Measurements from ENCODE around the gene ADAMTS7. TPM values are rescaled to one million over a fixed set of nuclear protein-coding genes. Genes with fewer than 3 reads are reported as not detected.
A peak's percentile ranks its signal among the peaks of the same experiment; 100 is the strongest.

ADAMTS7 gene
- total and polyA plus RNA-seq, 2 donors (not counting 1 experiment from before 2014, with no cell fraction given), result 0.10 to 16.6 TPM

DNA sequence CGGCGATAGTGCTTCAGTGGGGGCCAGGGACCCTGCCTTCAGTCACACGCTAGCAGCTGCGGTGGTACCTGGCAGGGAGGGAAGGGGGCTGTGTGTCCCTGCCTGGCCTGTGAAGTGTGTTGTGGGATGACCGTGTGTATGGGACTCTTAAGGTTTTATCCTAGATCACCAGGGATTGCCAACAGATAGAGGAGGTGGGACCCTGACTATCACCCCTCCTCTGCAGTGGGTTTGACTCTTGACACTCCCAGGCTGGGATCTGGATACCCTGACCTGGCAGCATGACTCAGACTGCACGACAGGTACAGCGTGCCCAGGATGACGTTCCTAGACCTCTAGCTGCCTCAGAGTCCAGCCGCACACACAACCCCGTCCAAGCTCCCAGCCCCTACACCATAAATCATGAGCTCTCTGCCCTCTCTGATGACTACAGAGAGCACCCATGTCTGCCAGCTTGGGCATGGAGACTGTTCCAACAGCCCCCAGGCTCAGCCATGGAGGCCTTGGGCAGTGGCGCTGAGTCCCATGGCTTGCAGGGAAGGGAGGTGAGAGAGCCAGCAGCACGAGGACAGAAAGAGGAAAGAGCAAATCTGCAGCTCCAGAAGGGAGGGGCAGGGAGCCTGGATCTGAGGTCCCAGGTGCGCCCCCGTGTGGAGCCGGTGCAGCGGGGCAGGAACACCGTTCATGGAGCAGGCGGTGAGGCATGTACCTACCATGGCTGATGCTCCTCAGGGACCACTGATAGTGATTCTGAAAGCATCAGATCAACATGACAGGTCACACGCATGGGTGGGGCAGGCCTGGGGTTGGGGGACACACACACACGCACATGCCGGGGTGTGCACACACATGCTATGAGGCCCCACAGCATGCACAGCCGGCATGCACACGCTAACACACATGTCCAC, 71.0 kb downstream of the ADAMTS7 start:
- H3K27me3 Mint-ChIP-seq, result peaks cover 8% of the 10 kb centered on the region

More for the DNA sequence above, 71.0 kb downstream of the ADAMTS7 start:
- no peaks in the 10 kb centered on the region for H3K9me3 ChIP-seq (ENCODE audit: control extremely low read depth in 1 of 3, control insufficient read depth in 2 of 3, insufficient read depth in 1 of 3, low read length in 2 of 3)
- ATAC-seq (ENCODE audit: low read depth), result peak; percentile 69
- Mint-ChIP-seq H3K27ac (no peak overlapping the region), H3K4me1 (peaks cover 10% of the 10 kb centered on the region), H3K4me3 (no peak overlapping the region), H3K9me3 (ENCODE audit: insufficient read depth) (no peaks in the 10 kb centered on the region)
- ChIA-PET CTCF (interaction anchor here (1.1 to 3.8 kb wide), 2 partner anchors 10 to 101 kb away, joined by 3 to 12 read pairs; no protein-coding TSS in a partner anchor), POLR2A (no interaction called here)
- no peaks in the 10 kb centered on the region for H3K4me1 ChIP-seq (ENCODE audit: control insufficient read depth in 2 of 2, insufficient read depth in 2 of 2, low read length in 2 of 2)
- no peak overlapping the region for H3K4me3 ChIP-seq (ENCODE audit: control extremely low read depth in 1 of 5, extremely low read depth in 1 of 5, insufficient read depth in 1 of 5, low read depth in 2 of 5, low read length in 4 of 5)
- peak; percentile 60 for DNase-seq
- H3K27me3 ChIP-seq (replicated peaks in 1 of 4; ENCODE audit: control extremely low read depth in 1 of 4, control insufficient read depth in 3 of 4, insufficient read depth in 4 of 4, low read length in 3 of 4), result peaks cover 0 to 5% (median 0%) of the 10 kb centered on the region in 4 experiments
- H3K27ac ChIP-seq (ENCODE audit: low read length in 2 of 2), result no peak overlapping the region
- intact Hi-C loops (cut with micrococcal nuclease), result no loop called here
- no peak overlapping the region for H3K4me2 ChIP-seq (replicated peaks; ENCODE audit: low read depth, low read length, poor library complexity, severe bottlenecking)
- TF ChIP-seq, protein P1, sequence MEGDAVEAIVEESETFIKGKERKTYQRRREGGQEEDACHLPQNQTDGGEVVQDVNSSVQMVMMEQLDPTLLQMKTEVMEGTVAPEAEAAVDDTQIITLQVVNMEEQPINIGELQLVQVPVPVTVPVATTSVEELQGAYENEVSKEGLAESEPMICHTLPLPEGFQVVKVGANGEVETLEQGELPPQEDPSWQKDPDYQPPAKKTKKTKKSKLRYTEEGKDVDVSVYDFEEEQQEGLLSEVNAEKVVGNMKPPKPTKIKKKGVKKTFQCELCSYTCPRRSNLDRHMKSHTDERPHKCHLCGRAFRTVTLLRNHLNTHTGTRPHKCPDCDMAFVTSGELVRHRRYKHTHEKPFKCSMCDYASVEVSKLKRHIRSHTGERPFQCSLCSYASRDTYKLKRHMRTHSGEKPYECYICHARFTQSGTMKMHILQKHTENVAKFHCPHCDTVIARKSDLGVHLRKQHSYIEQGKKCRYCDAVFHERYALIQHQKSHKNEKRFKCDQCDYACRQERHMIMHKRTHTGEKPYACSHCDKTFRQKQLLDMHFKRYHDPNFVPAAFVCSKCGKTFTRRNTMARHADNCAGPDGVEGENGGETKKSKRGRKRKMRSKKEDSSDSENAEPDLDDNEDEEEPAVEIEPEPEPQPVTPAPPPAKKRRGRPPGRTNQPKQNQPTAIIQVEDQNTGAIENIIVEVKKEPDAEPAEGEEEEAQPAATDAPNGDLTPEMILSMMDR (IDR thresholded peaks at IDR 0.05), result peak; percentile 55
- no peak for TF ChIP-seq EZH2 (IDR thresholded peaks at IDR 0.05; ENCODE audit: borderline replicate concordance, insufficient read depth, low read depth, low read length, poor library complexity, severe bottlenecking)
- no peaks in the 10 kb centered on the region for H4K20me1 ChIP-seq (ENCODE audit: control insufficient read depth, insufficient read depth, low read length, poor library complexity, severe bottlenecking)
- no peaks in the 10 kb centered on the region for H3K36me3 ChIP-seq (replicated peaks in 1 of 2; ENCODE audit: control extremely low read depth in 1 of 2, control insufficient read depth in 1 of 2, extremely low read depth in 1 of 2, insufficient read depth in 2 of 2, low read length in 1 of 2)
- no peak overlapping the region for H2AFZ ChIP-seq (ENCODE audit: insufficient read depth, low read depth, low read length, poor library complexity, severe bottlenecking)
- WGBS (ENCODE audit: insufficient coverage), result 48% methylated on average over 20 of the region's 23 CpGs
- H3K79me2 ChIP-seq (ENCODE audit: control insufficient read depth, insufficient read depth, low read length), result no peaks in the 10 kb centered on the region
- no peak overlapping the region for H3K9ac ChIP-seq (ENCODE audit: low read length)

Data from B cell (primary cell).